Placental epithelial cell (primary cell): Measurements from ENCODE around the gene RAD51B. TPM values are rescaled to one million over a fixed set of nuclear protein-coding genes. Genes with fewer than 3 reads are reported as not detected.

Source experiments
- small RNA-seq: library from RNA; depleted of rRNA; stranded (forward); fragments of <200 nt; gene quantifications from one replicate; pipeline ENCODE3, GENCODE V24; 2012
- total RNA-seq: library from RNA; depleted of rRNA; stranded (reverse); fragments of >200 nt; gene quantifications from 2 replicates; pipeline ENCODE4 v1.2.3, GENCODE V29; 2012

RAD51B gene
- 20.2 and 23.6 TPM in 2 replicates for total RNA-seq

DNA sequence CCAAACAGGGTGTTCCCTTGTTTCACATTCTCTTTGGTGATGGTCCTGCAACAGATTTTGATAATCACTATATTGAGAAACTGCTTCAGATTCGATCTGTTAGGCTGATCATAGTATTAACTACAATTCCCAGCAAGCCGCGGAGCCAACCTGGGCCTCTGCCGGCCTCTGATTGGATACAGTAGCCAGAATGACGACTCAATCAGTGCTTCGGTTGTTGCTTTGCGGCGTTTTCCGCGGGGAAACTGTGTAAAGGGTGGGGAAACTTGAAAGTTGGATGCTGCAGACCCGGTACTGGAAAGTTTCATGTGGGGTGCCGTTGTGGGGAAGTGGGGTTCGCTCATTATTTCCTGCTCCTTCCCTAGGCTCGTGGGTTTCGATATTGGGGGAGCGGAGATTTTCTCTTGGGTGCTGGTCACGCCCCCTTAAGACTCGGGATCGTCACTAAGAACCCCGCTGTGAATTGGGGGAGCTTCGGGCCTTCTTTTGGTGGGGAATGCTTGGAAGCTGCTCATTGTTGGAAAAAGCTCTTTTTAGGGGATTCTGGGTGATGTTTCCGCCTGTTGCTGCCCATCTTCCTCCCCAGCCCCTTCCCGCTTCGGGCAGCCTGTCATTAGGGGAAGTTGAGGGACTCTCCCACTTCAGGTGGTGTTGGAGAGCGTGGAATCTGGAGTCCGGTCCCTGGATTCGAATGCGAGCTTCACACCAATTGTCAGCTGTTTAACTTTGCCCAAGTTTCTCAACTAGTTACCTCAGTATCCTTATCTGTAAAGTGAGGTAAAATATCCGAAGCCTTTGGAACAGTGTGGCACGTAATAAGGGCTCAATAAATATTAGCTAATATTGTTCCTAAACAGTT, at the start of gene RAD51B:
RAD51B (plus strand) TSS at position 217 of the 859 bp plus-strand sequence.

DNA sequence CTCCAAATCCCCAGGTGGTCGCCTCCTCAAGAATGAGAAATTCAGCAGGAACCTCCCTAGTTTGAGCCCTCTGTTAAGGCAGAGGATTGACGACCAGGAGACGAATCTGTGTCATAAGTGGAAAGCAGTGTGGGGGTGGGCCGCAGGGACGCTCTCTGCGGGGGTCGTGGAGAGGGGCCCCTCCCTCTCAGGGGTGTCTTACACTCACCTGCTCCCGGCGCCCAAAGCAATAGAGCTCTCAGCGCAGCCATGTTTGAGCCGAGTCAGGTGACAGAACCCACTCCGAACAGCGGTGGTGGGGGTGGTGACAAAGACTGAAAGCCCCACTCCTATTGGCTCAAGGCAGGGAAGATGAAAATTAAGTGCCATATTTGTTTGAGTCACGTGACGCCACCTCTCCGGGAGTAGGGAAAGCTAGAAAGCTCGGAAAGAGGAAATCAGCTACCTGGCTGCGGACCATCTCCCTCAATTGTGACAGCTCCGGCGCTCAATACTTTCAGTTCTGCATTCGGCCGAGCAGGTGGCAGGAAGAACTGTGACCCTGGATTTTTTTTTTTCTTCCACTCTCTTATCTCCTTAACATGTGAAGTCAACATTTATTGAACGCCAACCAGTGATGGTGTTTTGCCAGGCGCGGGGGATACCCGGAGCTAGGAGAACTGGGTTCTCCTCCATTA, 3.1 kb upstream of the RAD51B start, which contains the start of gene ZFYVE26:
ZFYVE26 (minus strand) TSS at position 265 of the 677 bp plus-strand sequence. CDS start 627 bp downstream, outside the sequence.

Small RNAs within 50 kb of the gene (small RNA-seq; reads per million reads assigned to genes)
- gene RN7SL108P (not detected), gene RN7SL706P (not detected), gene RNU6-921P (not detected)

Other genes starting within 250 kb of the RAD51B start
- gene PIGH, start 219.5 kb upstream of the RAD51B start, total RNA-seq = 15.8 and 19.2 TPM in 2 replicates
- gene ARG2, start 199.9 kb upstream of the RAD51B start, total RNA-seq = 0.79 and 1.7 TPM in 2 replicates
- 49.2 and 55.0 TPM in 2 replicates for gene VTI1B, start 145.1 kb upstream of the RAD51B start, total RNA-seq
- 27.5 and 87.1 TPM in 2 replicates for gene RDH11, start 124.0 kb upstream of the RAD51B start, total RNA-seq
- gene RDH12, start 117.9 kb upstream of the RAD51B start, total RNA-seq = not detected in 2 replicates
- 18.8 and 37.6 TPM in 2 replicates for gene ZFYVE26, start 3.2 kb upstream of the RAD51B start, total RNA-seq